ENCODE data around the gene DNASE1L1. TPM values are rescaled to one million over a fixed set of nuclear protein-coding genes. Genes with fewer than 3 reads are reported as not detected.

The DNASE1L1 gene
- polyA plus RNA-seq, 1 of the 3 experiments (the other 2 are of a cell fraction) = 18.2 TPM

- no peak for DNase-seq
- Histone ChIP-seq H3K4me2 (peak overlapping the region; percentile 77), H3K9ac (peak overlapping the region; percentile 100), H3K4me1 (ENCODE audit: control insufficient read depth in 1 of 2, insufficient read depth in 2 of 2, low read depth in 1 of 2, low read length in 1 of 2) (peaks cover 0 to 6% of the 10 kb centered on the region in 2 experiments; a peak in 1 of 4 replicates), H3K9me3 (no peaks in the 10 kb centered on the region), H3F3A (replicated peaks; ENCODE audit: insufficient read depth) (peaks cover 41% of the 10 kb centered on the region), H3K36me3 (replicated peaks in 1 of 2; ENCODE audit: control insufficient read depth in 1 of 2, insufficient read depth in 2 of 2, low read length in 1 of 2) (peaks cover 16 to 18% of the 10 kb centered on the region in 2 experiments), H3K4me3 (ENCODE audit: low read depth in 2 of 2, low read length in 1 of 2) (peak overlapping the region; percentile 81), H3K79me2 (ENCODE audit: insufficient read depth) (peaks cover 22% of the 10 kb centered on the region), H3K27ac (ENCODE audit: low read depth in 2 of 2, low read length in 1 of 2) (peak overlapping the region; percentile 95 to 96), H2AFZ (ENCODE audit: low read depth) (no peak overlapping the region), H3K9me2 (no peaks in the 10 kb centered on the region), H3K27me3 (ENCODE audit: insufficient read depth) (no peaks in the 10 kb centered on the region), H4K20me1 (ENCODE audit: insufficient read depth) (peaks cover 34% of the 10 kb centered on the region)
- TF ChIP-seq RAD21 (IDR thresholded peaks at IDR 0.05; ENCODE audit: low read length) (no peak), YY1 (IDR thresholded peaks at IDR 0.05; ENCODE audit: low read depth) (peak; percentile 52; the same call in 1 of the 2 replicates)
- CTCF ChIA-PET = interaction anchor here (0.6 to 2.5 kb wide), 9 partner anchors 10 to 134 kb away, joined by 3 to 7 read pairs (median 3); partner anchors contain the start of genes DNASE1L1 and UBL4A
- 12% methylated on average over 9 of the region's 14 CpGs for WGBS (ENCODE audit: low lambda C conversion rate)
- POLR2A ChIA-PET = interaction anchor here (1.0 to 3.3 kb wide), 8 partner anchors 11 to 133 kb away, joined by 3 to 25 read pairs (median 6); partner anchors contain the start of genes DNASE1L1, LAGE3, TAFAZZIN and UBL4A
Observed at GRCh38 chrX:154399527-154400368, 9.3 kb downstream of the DNASE1L1 start.

GRCh38 chrX:154398668-154399526 is 10.2 kb downstream of the DNASE1L1 start:
- H3K79me2 ChIP-seq (ENCODE audit: insufficient read depth) = peaks cover 22% of the 10 kb centered on the region
- peak overlapping the region; percentile 100 for H3K9ac ChIP-seq
- H3K27ac ChIP-seq (ENCODE audit: low read depth in 2 of 2, low read length in 1 of 2) = peak overlapping the region; percentile 95 to 96
- peak; percentile 62 for DNase-seq
- peaks cover 0 to 6% of the 10 kb centered on the region in 2 experiments; a peak in 1 of 4 replicates for H3K4me1 ChIP-seq (ENCODE audit: control insufficient read depth in 1 of 2, insufficient read depth in 2 of 2, low read depth in 1 of 2, low read length in 1 of 2)
- H3K9me2 ChIP-seq = no peaks in the 10 kb centered on the region
- no peaks in the 10 kb centered on the region for H3K9me3 ChIP-seq
- H4K20me1 ChIP-seq (ENCODE audit: insufficient read depth) = peaks cover 34% of the 10 kb centered on the region
- no peak overlapping the region for H2AFZ ChIP-seq (ENCODE audit: low read depth)
- 23% methylated on average over 49 of the region's 49 CpGs for WGBS (ENCODE audit: low lambda C conversion rate)
- peak overlapping the region; percentile 77 for H3K4me2 ChIP-seq
- ChIA-PET POLR2A (interaction anchor here (1.0 to 3.3 kb wide), 16 partner anchors 11 to 134 kb away, joined by 3 to 25 read pairs (median 5); partner anchors contain the start of genes ATP6AP1, DNASE1L1, FAM50A and LAGE3), CTCF (interaction anchor here (0.7 to 2.5 kb wide), 13 partner anchors 10 to 144 kb away, joined by 3 to 10 read pairs (median 4); partner anchors contain the start of genes ATP6AP1, DNASE1L1, LAGE3 and UBL4A)
- peak overlapping the region; percentile 81 for H3K4me3 ChIP-seq (ENCODE audit: low read depth in 2 of 2, low read length in 1 of 2)
- H3F3A ChIP-seq (replicated peaks; ENCODE audit: insufficient read depth) = peaks cover 41% of the 10 kb centered on the region
- peaks cover 16 to 18% of the 10 kb centered on the region in 2 experiments for H3K36me3 ChIP-seq (replicated peaks in 1 of 2; ENCODE audit: control insufficient read depth in 1 of 2, insufficient read depth in 2 of 2, low read length in 1 of 2)
- H3K27me3 ChIP-seq (ENCODE audit: insufficient read depth) = no peaks in the 10 kb centered on the region
- TF ChIP-seq MXI1 (IDR thresholded peaks at IDR 0.05; ENCODE audit: low read depth, low read length) (peak; percentile 96), MAX (IDR thresholded peaks at IDR 0.05; ENCODE audit: low read depth) (peak; percentile 93), NRF1 (IDR thresholded peaks at IDR 0.05; ENCODE audit: low read depth, low read length) (no peak), FOXM1 (IDR thresholded peaks at IDR 0.05; ENCODE audit: low read depth) (no peak), TEAD4 (IDR thresholded peaks at IDR 0.05; ENCODE audit: borderline replicate concordance, insufficient read depth) (no peak), RAD21 (IDR thresholded peaks at IDR 0.05; ENCODE audit: low read length) (peak; percentile 50), TCF12 (IDR thresholded peaks at IDR 0.05) (no peak), JUND (IDR thresholded peaks at IDR 0.05) (no peak), ELF1 (IDR thresholded peaks at IDR 0.05) (no peak), SMC3 (IDR thresholded peaks at IDR 0.05; ENCODE audit: low read depth, low read length) (peak; percentile 37; the same call in 1 of the 2 replicates), POLR2AphosphoS5 (IDR thresholded peaks at IDR 0.05; ENCODE audit: low read depth, low read length) (no peak), FOXJ3 (CRISPR knock-in tag; IDR thresholded peaks at IDR 0.05) (no peak), EZH2phosphoT487 (IDR thresholded peaks at IDR 0.05; ENCODE audit: borderline replicate concordance, low read depth) (no peak), EP300 (IDR thresholded peaks at IDR 0.05; ENCODE audit: borderline replicate concordance in 1 of 2, low read depth in 1 of 2, low read length in 1 of 2) (no peak), CHD2 (IDR thresholded peaks at IDR 0.05; ENCODE audit: low read length, partially characterized antibody) (no peak)
- TF ChIP-seq, protein P1, sequence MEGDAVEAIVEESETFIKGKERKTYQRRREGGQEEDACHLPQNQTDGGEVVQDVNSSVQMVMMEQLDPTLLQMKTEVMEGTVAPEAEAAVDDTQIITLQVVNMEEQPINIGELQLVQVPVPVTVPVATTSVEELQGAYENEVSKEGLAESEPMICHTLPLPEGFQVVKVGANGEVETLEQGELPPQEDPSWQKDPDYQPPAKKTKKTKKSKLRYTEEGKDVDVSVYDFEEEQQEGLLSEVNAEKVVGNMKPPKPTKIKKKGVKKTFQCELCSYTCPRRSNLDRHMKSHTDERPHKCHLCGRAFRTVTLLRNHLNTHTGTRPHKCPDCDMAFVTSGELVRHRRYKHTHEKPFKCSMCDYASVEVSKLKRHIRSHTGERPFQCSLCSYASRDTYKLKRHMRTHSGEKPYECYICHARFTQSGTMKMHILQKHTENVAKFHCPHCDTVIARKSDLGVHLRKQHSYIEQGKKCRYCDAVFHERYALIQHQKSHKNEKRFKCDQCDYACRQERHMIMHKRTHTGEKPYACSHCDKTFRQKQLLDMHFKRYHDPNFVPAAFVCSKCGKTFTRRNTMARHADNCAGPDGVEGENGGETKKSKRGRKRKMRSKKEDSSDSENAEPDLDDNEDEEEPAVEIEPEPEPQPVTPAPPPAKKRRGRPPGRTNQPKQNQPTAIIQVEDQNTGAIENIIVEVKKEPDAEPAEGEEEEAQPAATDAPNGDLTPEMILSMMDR (IDR thresholded peaks at IDR 0.05) = peak; percentile 78
- TF ChIP-seq, protein P2, sequence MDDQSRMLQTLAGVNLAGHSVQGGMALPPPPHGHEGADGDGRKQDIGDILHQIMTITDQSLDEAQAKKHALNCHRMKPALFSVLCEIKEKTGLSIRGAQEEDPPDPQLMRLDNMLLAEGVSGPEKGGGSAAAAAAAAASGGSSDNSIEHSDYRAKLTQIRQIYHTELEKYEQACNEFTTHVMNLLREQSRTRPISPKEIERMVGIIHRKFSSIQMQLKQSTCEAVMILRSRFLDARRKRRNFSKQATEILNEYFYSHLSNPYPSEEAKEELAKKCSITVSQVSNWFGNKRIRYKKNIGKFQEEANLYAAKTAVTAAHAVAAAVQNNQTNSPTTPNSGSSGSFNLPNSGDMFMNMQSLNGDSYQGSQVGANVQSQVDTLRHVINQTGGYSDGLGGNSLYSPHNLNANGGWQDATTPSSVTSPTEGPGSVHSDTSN (IDR thresholded peaks at IDR 0.05) = no peak
- TF ChIP-seq, protein P3, sequence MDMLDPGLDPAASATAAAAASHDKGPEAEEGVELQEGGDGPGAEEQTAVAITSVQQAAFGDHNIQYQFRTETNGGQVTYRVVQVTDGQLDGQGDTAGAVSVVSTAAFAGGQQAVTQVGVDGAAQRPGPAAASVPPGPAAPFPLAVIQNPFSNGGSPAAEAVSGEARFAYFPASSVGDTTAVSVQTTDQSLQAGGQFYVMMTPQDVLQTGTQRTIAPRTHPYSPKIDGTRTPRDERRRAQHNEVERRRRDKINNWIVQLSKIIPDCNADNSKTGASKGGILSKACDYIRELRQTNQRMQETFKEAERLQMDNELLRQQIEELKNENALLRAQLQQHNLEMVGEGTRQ (IDR thresholded peaks at IDR 0.05; ENCODE audit: borderline replicate concordance, low read depth, low read length) = no peak

All from SK-N-SH (cell line).